Esophagus squamous epithelium (tissue), 4 donors: Measurements from ENCODE around the gene ITIH4.

Source experiments
- POLR2A ChIP-seq, 4 donors: fragments of 450-650 bp; IDR thresholded peaks; one replicate each; pipeline ENCODE4 v1.6.1; 2017; ENCODE audit warnings: antibody characterized with exemption in 4 of 4, mild to moderate bottlenecking in 4 of 4, moderate library complexity in 3 of 4
- TF ChIP-seq, protein P1 (sequence below), 6 experiments: fragments of 450-650 bp in 4 of 6; fragments of 200-600 bp in 2 of 6; sonication (generic) in 2 of 6; IDR thresholded peaks; one replicate each; pipeline ENCODE4 v1.5.1; 2016 to 2019; ENCODE audit warnings: antibody characterized with exemption in 6 of 6, mild to moderate bottlenecking in 4 of 6, moderate library complexity in 4 of 6

- TF ChIP-seq, protein P1, sequence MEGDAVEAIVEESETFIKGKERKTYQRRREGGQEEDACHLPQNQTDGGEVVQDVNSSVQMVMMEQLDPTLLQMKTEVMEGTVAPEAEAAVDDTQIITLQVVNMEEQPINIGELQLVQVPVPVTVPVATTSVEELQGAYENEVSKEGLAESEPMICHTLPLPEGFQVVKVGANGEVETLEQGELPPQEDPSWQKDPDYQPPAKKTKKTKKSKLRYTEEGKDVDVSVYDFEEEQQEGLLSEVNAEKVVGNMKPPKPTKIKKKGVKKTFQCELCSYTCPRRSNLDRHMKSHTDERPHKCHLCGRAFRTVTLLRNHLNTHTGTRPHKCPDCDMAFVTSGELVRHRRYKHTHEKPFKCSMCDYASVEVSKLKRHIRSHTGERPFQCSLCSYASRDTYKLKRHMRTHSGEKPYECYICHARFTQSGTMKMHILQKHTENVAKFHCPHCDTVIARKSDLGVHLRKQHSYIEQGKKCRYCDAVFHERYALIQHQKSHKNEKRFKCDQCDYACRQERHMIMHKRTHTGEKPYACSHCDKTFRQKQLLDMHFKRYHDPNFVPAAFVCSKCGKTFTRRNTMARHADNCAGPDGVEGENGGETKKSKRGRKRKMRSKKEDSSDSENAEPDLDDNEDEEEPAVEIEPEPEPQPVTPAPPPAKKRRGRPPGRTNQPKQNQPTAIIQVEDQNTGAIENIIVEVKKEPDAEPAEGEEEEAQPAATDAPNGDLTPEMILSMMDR (IDR thresholded peaks at IDR 0.05) = no peak
- TF ChIP-seq POLR2A (IDR thresholded peaks at IDR 0.05) = no peak
These were observed 56.3 kb downstream of the ITIH4 start for GRCh38 chr3:52774066-52774713.
